Progenitor cell of endocrine pancreas (in vitro differentiated cells): ENCODE results near the gene SS18L1. TPM values are rescaled to one million over a fixed set of nuclear protein-coding genes. Genes with fewer than 3 reads are reported as not detected.
"Not testable (repeated sequence)": the region's sequence is repeated elsewhere in the genome, so short reads cannot be mapped to it uniquely, and the experiment has no call there.

Experiments used
- DNase-seq: peaks from one replicate; pipeline ENCODE4 v3.0.0; 2021; ENCODE audit warnings: low spot score; ENCODE audit not compliant: unreplicated experiment
- H3K27ac Mint-ChIP-seq: 2 replicates; pipeline ENCODE4 v1.8.0; 2021; ENCODE audit warnings: mild to moderate bottlenecking, moderate library complexity, mixed read lengths
- H3K27me3 Mint-ChIP-seq: 2 replicates; pipeline ENCODE4 v1.8.0; 2021; ENCODE audit warnings: mixed read lengths
- H3K36me3 Mint-ChIP-seq: 2 replicates; pipeline ENCODE4 v1.8.0; 2022; ENCODE audit warnings: mixed read lengths; ENCODE audit not compliant: insufficient read depth
- H3K4me1 Mint-ChIP-seq: 2 replicates; pipeline ENCODE4 v1.8.0; 2021; ENCODE audit warnings: low read depth, mixed read lengths
- H3K4me3 Mint-ChIP-seq: 2 replicates; pipeline ENCODE4 v1.8.0; 2021; ENCODE audit warnings: low read depth, mild to moderate bottlenecking, moderate library complexity, mixed read lengths
- H3K9me3 Mint-ChIP-seq: 2 replicates; pipeline ENCODE4 v1.8.0; 2021; ENCODE audit warnings: low read depth, mixed read lengths
- CTCF ChIP-seq: fragments of 200-600 bp; sonication (generic); IDR thresholded peaks from one replicate; pipeline ENCODE4 v1.5.0; 2021; ENCODE audit warnings: antibody characterized with exemption, mild to moderate bottlenecking; ENCODE audit not compliant: unreplicated experiment
- total RNA-seq: library from RNA; stranded (reverse); gene quantifications from 2 replicates; pipeline ENCODE4 v1.2.1, GENCODE V29; 2021

The SS18L1 gene
- total RNA-seq, 1 donor from 2014 or later: 29.8 TPM

- H3K27ac Mint-ChIP-seq: peak overlapping the region; percentile 96
- H3K9me3 Mint-ChIP-seq: no peaks in the 10 kb centered on the region
- peaks cover 29% of the 10 kb centered on the region for H3K4me1 Mint-ChIP-seq
- H3K36me3 Mint-ChIP-seq: peaks cover 5% of the 10 kb centered on the region
- no peaks in the 10 kb centered on the region for H3K27me3 Mint-ChIP-seq
- no peak for DNase-seq
- peak overlapping the region; percentile 84 for H3K4me3 Mint-ChIP-seq
- TF ChIP-seq CTCF: no peak
These were observed 622 bp downstream of the SS18L1 start for GRCh38 chr20:62143957-62144825.

- DNase-seq: no peak
- Mint-ChIP-seq H3K27ac (no peak overlapping the region), H3K4me1 (peaks cover 27% of the 10 kb centered on the region), H3K36me3 (peaks cover 2% of the 10 kb centered on the region), H3K4me3 (peak overlapping the region; percentile 84), H3K9me3 (no peaks in the 10 kb centered on the region), H3K27me3 (no peaks in the 10 kb centered on the region)
- TF ChIP-seq CTCF: no peak
These were observed 2.1 kb downstream of the SS18L1 start for GRCh38 chr20:62145688-62146018.

- no peak for TF ChIP-seq CTCF
- Mint-ChIP-seq H3K4me3 (peak overlapping the region; percentile 84), H3K9me3 (no peaks in the 10 kb centered on the region), H3K27ac (no peak overlapping the region), H3K36me3 (no peaks in the 10 kb centered on the region), H3K4me1 (peaks cover 25% of the 10 kb centered on the region), H3K27me3 (no peaks in the 10 kb centered on the region)
- no peak for DNase-seq
These were observed 2.6 kb downstream of the SS18L1 start for GRCh38 chr20:62146019-62146755.

GRCh38 chr20:62147125-62147524, 3.6 kb downstream of the SS18L1 start:
- peak overlapping the region; percentile 41 for H3K27ac Mint-ChIP-seq
- DNase-seq: no peak
- no peak overlapping the region for H3K4me3 Mint-ChIP-seq
- no peaks in the 10 kb centered on the region for H3K27me3 Mint-ChIP-seq
- peaks cover 15% of the 10 kb centered on the region for H3K4me1 Mint-ChIP-seq
- no peaks in the 10 kb centered on the region for H3K9me3 Mint-ChIP-seq
- H3K36me3 Mint-ChIP-seq: no peaks in the 10 kb centered on the region
- TF ChIP-seq CTCF: no peak

GRCh38 chr20:62147528-62147927, 4.0 kb downstream of the SS18L1 start:
- Mint-ChIP-seq H3K36me3 (peaks cover 2% of the 10 kb centered on the region), H3K27me3 (no peaks in the 10 kb centered on the region), H3K4me1 (peaks cover 13% of the 10 kb centered on the region), H3K4me3 (no peak overlapping the region), H3K9me3 (no peaks in the 10 kb centered on the region), H3K27ac (no peak overlapping the region)
- no peak for TF ChIP-seq CTCF
- no peak for DNase-seq

GRCh38 chr20:62148383-62148782, 4.8 kb downstream of the SS18L1 start:
- not testable (repeated sequence) for DNase-seq, H3K9me3 Mint-ChIP-seq, H3K27me3 Mint-ChIP-seq, H3K36me3 Mint-ChIP-seq, H3K4me3 Mint-ChIP-seq, H3K27ac Mint-ChIP-seq
- peaks cover 13% of the 10 kb centered on the region for H3K4me1 Mint-ChIP-seq
